Loucy (cell line): ENCODE data around the gene CTNNA2.

ENCODE experiments used
- H2AFZ ChIP-seq: fragments of 200-600 bp; sonication (generic); 2 replicates; pipeline ENCODE4 v1.6.0; 2016; ENCODE audit warnings: antibody characterized with exemption, mild to moderate bottlenecking, low read length, moderate library complexity
- H3F3A ChIP-seq: fragments of 200-600 bp; 2 replicates; pipeline ENCODE4 v1.6.0; 2016; ENCODE audit warnings: antibody characterized with exemption, low read depth, mild to moderate bottlenecking
- H3K27me3 ChIP-seq: fragments of 200-600 bp; sonication (generic); 2 replicates; pipeline ENCODE4 v1.6.1; 2014; ENCODE audit warnings: low read length, mild to moderate bottlenecking; ENCODE audit not compliant: insufficient read depth, poor library complexity, severe bottlenecking
- H3K36me3 ChIP-seq: fragments of 200-600 bp; sonication (generic); 2 replicates; pipeline ENCODE4 v1.6.1; 2016; ENCODE audit warnings: low read length; ENCODE audit not compliant: insufficient read depth
- H3K4me1 ChIP-seq: fragments of 200-600 bp; sonication (generic); 2 replicates; pipeline ENCODE4 v1.5.1; 2014; ENCODE audit warnings: low read length, mild to moderate bottlenecking; ENCODE audit not compliant: insufficient read depth, poor library complexity, severe bottlenecking
- H3K4me2 ChIP-seq: fragments of 200-600 bp; sonication (generic); 2 replicates; pipeline ENCODE4 v1.6.0; 2014; ENCODE audit warnings: antibody characterized with exemption, low read length, low read depth, mild to moderate bottlenecking; ENCODE audit not compliant: poor library complexity, severe bottlenecking
- H3K4me3 ChIP-seq: fragments of 200-600 bp; sonication (generic); 2 replicates; pipeline ENCODE4 v1.5.1; 2014; ENCODE audit warnings: low read length, mild to moderate bottlenecking, mixed read lengths; ENCODE audit not compliant: poor library complexity, severe bottlenecking
- H3K79me2 ChIP-seq: fragments of 200-600 bp; sonication (generic); 2 replicates; pipeline ENCODE4 v1.6.1; 2014; ENCODE audit warnings: low read length; ENCODE audit not compliant: insufficient read depth
- H3K9ac ChIP-seq: fragments of 200-600 bp; sonication (generic); 2 replicates; pipeline ENCODE4 v1.6.0; 2014; ENCODE audit warnings: mild to moderate bottlenecking, low read depth, low read length, moderate library complexity; ENCODE audit not compliant: poor library complexity, severe bottlenecking
- H3K9me2 ChIP-seq: fragments of 200-600 bp; sonication (generic); replicated peaks from 2 replicates; pipeline ENCODE4 v1.6.1; 2016; ENCODE audit warnings: low read depth, low read length, mixed read lengths
- H3K9me3 ChIP-seq: fragments of 200-600 bp; sonication (generic); 2 replicates; pipeline ENCODE4 v1.6.1; 2014; ENCODE audit warnings: mild to moderate bottlenecking, antibody characterized with exemption, low read length, low read depth; ENCODE audit not compliant: insufficient read depth
- H4K20me1 ChIP-seq: fragments of 200-600 bp; sonication (generic); 2 replicates; pipeline ENCODE4 v1.6.0; 2014; ENCODE audit warnings: antibody characterized with exemption, low read length, mild to moderate bottlenecking; ENCODE audit not compliant: insufficient read depth, poor library complexity, severe bottlenecking
- EZH2phosphoT487 ChIP-seq: fragments of 200-600 bp; IDR thresholded peaks from 2 replicates; pipeline ENCODE4 v1.6.1; 2018; ENCODE audit warnings: antibody characterized with exemption, mild to moderate bottlenecking, moderate library complexity, borderline replicate concordance
- TF ChIP-seq, protein P1 (sequence below): fragments of 200-600 bp; sonication (generic); conservative IDR thresholded peaks from 2 replicates; pipeline ENCODE4 v1.5.1; 2014; ENCODE audit warnings: mild to moderate bottlenecking, antibody characterized with exemption, low read length

Gene CTNNA2

DNA sequence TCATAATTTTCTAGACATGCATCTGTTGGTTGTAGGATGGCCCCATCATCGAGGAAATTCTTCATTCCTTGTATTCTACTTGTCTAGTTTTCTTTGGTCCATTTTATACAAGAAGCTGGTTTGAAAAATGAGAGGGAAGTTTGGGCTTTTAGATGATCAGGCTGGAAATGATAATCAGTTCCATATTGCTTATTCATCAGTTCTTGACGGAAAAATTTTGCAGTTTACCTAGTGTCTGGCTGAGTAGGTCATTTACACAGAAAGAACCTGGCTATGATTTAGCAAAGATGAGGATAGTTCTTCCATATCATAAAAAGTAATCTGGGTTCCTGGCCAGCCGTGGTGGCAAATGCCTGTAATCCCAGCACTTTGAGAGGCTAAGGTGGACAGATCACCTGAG, 416.8 kb downstream of the CTNNA2 start:
- H3K4me3 ChIP-seq, result no peak overlapping the region
- no peak overlapping the region for H3K4me2 ChIP-seq
- TF ChIP-seq, protein P1, sequence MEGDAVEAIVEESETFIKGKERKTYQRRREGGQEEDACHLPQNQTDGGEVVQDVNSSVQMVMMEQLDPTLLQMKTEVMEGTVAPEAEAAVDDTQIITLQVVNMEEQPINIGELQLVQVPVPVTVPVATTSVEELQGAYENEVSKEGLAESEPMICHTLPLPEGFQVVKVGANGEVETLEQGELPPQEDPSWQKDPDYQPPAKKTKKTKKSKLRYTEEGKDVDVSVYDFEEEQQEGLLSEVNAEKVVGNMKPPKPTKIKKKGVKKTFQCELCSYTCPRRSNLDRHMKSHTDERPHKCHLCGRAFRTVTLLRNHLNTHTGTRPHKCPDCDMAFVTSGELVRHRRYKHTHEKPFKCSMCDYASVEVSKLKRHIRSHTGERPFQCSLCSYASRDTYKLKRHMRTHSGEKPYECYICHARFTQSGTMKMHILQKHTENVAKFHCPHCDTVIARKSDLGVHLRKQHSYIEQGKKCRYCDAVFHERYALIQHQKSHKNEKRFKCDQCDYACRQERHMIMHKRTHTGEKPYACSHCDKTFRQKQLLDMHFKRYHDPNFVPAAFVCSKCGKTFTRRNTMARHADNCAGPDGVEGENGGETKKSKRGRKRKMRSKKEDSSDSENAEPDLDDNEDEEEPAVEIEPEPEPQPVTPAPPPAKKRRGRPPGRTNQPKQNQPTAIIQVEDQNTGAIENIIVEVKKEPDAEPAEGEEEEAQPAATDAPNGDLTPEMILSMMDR, result no peak
- no peak for TF ChIP-seq EZH2phosphoT487
- no peaks in the 10 kb centered on the region for H3K36me3 ChIP-seq
- H3F3A ChIP-seq, result no peaks in the 10 kb centered on the region
- H3K9ac ChIP-seq, result no peak overlapping the region
- H3K9me3 ChIP-seq, result no peaks in the 10 kb centered on the region
- H3K4me1 ChIP-seq, result no peaks in the 10 kb centered on the region
- no peaks in the 10 kb centered on the region for H3K9me2 ChIP-seq
- no peaks in the 10 kb centered on the region for H3K79me2 ChIP-seq
- no peaks in the 10 kb centered on the region for H3K27me3 ChIP-seq
- no peaks in the 10 kb centered on the region for H4K20me1 ChIP-seq
- no peak overlapping the region for H2AFZ ChIP-seq

DNA sequence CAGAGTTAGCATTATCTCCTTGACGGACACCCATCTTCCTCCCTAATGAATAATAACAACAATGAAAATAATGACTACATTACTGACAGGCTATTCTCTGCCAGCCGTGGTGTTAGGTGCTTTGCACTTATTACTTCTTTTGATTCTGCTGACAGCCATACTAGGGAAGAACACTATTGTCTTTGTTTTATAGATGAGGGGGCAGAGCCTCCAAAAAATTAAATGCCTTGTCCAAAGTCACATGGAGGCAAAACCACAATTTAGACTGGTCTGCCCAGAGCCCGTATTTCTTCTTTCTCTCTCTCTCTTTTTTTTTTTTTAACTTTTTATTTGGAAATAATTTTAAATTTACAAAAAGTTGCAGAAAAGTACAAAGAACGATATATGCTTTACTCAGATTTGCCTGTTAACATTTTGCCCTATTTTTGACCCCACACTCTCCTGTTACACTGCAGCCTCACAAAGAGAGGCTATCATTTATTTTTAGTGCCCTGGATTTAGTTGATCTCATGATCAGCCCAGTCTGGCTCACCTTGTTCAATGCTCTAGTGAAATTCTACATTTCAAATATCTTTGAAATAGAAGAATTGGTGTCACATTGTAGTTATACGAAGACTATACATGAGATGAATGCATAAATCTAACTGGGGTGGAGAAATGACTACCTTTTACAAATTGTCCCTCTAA, 422.3 kb downstream of the CTNNA2 start:
- TF ChIP-seq, protein P1, result no peak
- no peak for TF ChIP-seq EZH2phosphoT487
- Histone ChIP-seq H2AFZ (no peak overlapping the region), H3K9me2 (no peaks in the 10 kb centered on the region), H3K4me2 (no peak overlapping the region), H3K4me3 (no peak overlapping the region), H3K9ac (no peak overlapping the region), H3K9me3 (no peaks in the 10 kb centered on the region), H4K20me1 (no peaks in the 10 kb centered on the region), H3K27me3 (no peaks in the 10 kb centered on the region), H3F3A (no peaks in the 10 kb centered on the region), H3K4me1 (no peaks in the 10 kb centered on the region), H3K36me3 (no peaks in the 10 kb centered on the region), H3K79me2 (no peaks in the 10 kb centered on the region)

DNA sequence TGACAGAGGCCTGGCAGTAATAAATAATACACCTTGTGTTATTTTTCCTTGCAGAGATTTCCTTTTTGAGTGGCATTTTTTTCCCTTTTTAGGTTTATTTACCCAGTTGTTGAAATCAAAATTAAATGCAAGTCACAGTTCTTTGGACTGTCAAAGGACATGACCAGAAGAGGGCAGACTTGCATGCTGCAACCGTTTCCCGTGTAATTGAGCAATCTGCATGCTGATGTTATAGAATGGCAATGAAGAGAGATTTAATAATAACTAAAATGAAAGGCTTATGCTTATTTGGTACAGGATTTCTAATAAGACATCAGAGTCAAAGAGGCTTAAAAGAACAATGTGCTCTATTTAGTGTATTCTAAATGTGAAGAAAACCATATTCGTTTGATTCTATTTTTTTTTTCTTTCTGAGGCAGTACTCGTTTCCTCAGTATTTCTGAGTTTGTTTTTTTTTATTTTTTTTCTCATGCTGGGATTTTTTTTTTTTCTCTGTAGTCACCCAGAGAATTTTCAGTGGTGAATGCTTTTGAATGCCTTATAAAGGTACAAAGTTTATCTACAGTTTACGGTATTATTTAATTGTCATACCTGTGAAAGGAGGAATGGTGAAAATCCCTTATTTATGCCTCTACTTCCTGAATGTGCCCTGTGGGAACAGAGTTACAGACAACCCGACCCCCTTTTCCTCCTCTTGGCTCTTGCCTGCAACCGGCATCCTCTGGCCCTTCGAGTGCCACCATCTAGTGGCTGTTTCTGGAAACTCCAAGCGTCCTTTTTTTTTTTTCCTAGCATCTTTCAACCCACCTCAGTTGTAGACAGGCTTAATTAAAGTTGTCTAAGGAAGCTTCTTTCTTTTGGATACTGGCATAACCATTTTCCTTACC, 423.2 kb downstream of the CTNNA2 start:
- H3K9me3 ChIP-seq, result no peaks in the 10 kb centered on the region
- no peak overlapping the region for H3K4me3 ChIP-seq
- no peak overlapping the region for H3K9ac ChIP-seq
- no peaks in the 10 kb centered on the region for H4K20me1 ChIP-seq
- TF ChIP-seq, protein P1, result peak; percentile 73
- no peak for TF ChIP-seq EZH2phosphoT487
- no peaks in the 10 kb centered on the region for H3K36me3 ChIP-seq
- H3K4me1 ChIP-seq, result no peaks in the 10 kb centered on the region
- H3K4me2 ChIP-seq, result no peak overlapping the region
- H3K27me3 ChIP-seq, result no peaks in the 10 kb centered on the region
- no peak overlapping the region for H2AFZ ChIP-seq
- H3K79me2 ChIP-seq, result no peaks in the 10 kb centered on the region
- no peaks in the 10 kb centered on the region for H3F3A ChIP-seq
- no peaks in the 10 kb centered on the region for H3K9me2 ChIP-seq
